HG02763 (cell line): ENCODE measurements around the gene CSNK2A1.
"Not testable (repeated sequence)": the region's sequence is repeated elsewhere in the genome, so short reads cannot be mapped to it uniquely, and the experiment has no call there.

Source experiments
- ATAC-seq: cut with Tn5 transposase; IDR thresholded peaks from one replicate; pipeline ENCODE4 v1.9.1; 2021; ENCODE audit warnings: mild to moderate bottlenecking, moderate library complexity; ENCODE audit not compliant: unreplicated experiment

CSNK2A1 gene

GRCh38 chr20:461254-462198 lies 82.1 kb downstream of the CSNK2A1 start:
- peak; percentile 32 for ATAC-seq

- no peak for ATAC-seq
These were observed 82.9 kb downstream of the CSNK2A1 start for GRCh38 chr20:460707-461106.

GRCh38 chr20:460180-460579 lies 83.4 kb downstream of the CSNK2A1 start:
- no peak for ATAC-seq

GRCh38 chr20:458776-459175 lies 84.8 kb downstream of the CSNK2A1 start:
- no peak for ATAC-seq

GRCh38 chr20:454951-455350 lies 88.6 kb downstream of the CSNK2A1 start:
- ATAC-seq = no peak

GRCh38 chr20:452021-452420 lies 91.6 kb downstream of the CSNK2A1 start:
- ATAC-seq = not testable (repeated sequence)

GRCh38 chr20:445514-446336 lies 97.9 kb downstream of the CSNK2A1 start:
- no peak for ATAC-seq

- ATAC-seq = no peak
These were observed 98.6 kb downstream of the CSNK2A1 start for GRCh38 chr20:444862-445426.

- ATAC-seq = no peak
These were observed 99.5 kb downstream of the CSNK2A1 start for GRCh38 chr20:444117-444516.

- no peak for ATAC-seq
These were observed 100.3 kb downstream of the CSNK2A1 start for GRCh38 chr20:443223-443775.

- ATAC-seq = no peak
These were observed 103.0 kb downstream of the CSNK2A1 start for GRCh38 chr20:440636-441035.

- ATAC-seq = no peak
These were observed 103.4 kb downstream of the CSNK2A1 start for GRCh38 chr20:440148-440547.

- no peak for ATAC-seq
These were observed 104.8 kb downstream of the CSNK2A1 start for GRCh38 chr20:438571-439469.

- ATAC-seq = no peak
These were observed 105.7 kb downstream of the CSNK2A1 start for GRCh38 chr20:437787-438486.

- ATAC-seq = no peak
These were observed 107.1 kb downstream of the CSNK2A1 start for GRCh38 chr20:436476-436875.

GRCh38 chr20:435558-435957 lies 108.0 kb downstream of the CSNK2A1 start:
- no peak for ATAC-seq

- ATAC-seq = no peak
These were observed 108.8 kb downstream of the CSNK2A1 start for GRCh38 chr20:434661-435419.

- no peak for ATAC-seq
These were observed 109.4 kb downstream of the CSNK2A1 start for GRCh38 chr20:434221-434620.
